Measurements from ENCODE around the gene SLCO3A1. TPM values are rescaled to one million over a fixed set of nuclear protein-coding genes. Genes with fewer than 3 reads are reported as not detected.

Gene SLCO3A1
- total RNA-seq, 1 donor from 2014 or later = 7.7 TPM

DNA sequence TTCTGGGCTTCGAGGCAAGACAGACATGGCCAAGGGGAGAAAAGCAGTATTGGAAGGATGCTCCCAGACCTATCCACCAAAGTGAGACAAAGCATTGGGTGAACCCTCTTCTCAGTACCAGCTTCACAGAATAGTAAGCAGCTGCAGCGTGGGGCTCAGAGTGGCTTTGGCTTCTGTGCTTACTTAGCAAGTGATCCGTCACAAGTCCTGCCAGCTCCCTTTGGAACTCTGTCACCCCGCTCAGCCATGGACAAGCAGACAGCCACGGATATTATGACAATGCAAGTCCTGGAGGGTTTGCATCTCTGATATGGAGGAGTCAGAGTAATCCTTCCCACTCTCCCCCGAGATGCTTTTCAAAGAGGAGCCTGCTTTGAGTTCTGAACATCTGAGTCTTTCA is 90.8 kb downstream of the SLCO3A1 start:
- H3K27ac Mint-ChIP-seq = no peak overlapping the region
- no peaks in the 10 kb centered on the region for H3K36me3 Mint-ChIP-seq (ENCODE audit: insufficient read depth)
- H3K27me3 Mint-ChIP-seq = peaks cover 4% of the 10 kb centered on the region
- H3K9me3 Mint-ChIP-seq (ENCODE audit: low read depth) = no peaks in the 10 kb centered on the region
- no peak for DNase-seq (ENCODE audit: low spot score, unreplicated experiment)
- TF ChIP-seq, protein P1, sequence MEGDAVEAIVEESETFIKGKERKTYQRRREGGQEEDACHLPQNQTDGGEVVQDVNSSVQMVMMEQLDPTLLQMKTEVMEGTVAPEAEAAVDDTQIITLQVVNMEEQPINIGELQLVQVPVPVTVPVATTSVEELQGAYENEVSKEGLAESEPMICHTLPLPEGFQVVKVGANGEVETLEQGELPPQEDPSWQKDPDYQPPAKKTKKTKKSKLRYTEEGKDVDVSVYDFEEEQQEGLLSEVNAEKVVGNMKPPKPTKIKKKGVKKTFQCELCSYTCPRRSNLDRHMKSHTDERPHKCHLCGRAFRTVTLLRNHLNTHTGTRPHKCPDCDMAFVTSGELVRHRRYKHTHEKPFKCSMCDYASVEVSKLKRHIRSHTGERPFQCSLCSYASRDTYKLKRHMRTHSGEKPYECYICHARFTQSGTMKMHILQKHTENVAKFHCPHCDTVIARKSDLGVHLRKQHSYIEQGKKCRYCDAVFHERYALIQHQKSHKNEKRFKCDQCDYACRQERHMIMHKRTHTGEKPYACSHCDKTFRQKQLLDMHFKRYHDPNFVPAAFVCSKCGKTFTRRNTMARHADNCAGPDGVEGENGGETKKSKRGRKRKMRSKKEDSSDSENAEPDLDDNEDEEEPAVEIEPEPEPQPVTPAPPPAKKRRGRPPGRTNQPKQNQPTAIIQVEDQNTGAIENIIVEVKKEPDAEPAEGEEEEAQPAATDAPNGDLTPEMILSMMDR (IDR thresholded peaks at IDR 0.05; ENCODE audit: unreplicated experiment) = no peak
- no peak overlapping the region for H3K4me3 Mint-ChIP-seq (ENCODE audit: low read depth)
- peaks cover 26% of the 10 kb centered on the region for H3K4me1 Mint-ChIP-seq (ENCODE audit: low read depth)

GRCh38 chr15:91945385-91945784 is 91.9 kb downstream of the SLCO3A1 start:
- H3K27me3 Mint-ChIP-seq = no peaks in the 10 kb centered on the region
- no peak overlapping the region for H3K27ac Mint-ChIP-seq
- TF ChIP-seq, protein P1 (IDR thresholded peaks at IDR 0.05; ENCODE audit: unreplicated experiment) = no peak
- peaks cover 26% of the 10 kb centered on the region for H3K4me1 Mint-ChIP-seq (ENCODE audit: low read depth)
- no peak overlapping the region for H3K4me3 Mint-ChIP-seq (ENCODE audit: low read depth)
- H3K36me3 Mint-ChIP-seq (ENCODE audit: insufficient read depth) = no peaks in the 10 kb centered on the region
- no peaks in the 10 kb centered on the region for H3K9me3 Mint-ChIP-seq (ENCODE audit: low read depth)
- DNase-seq (ENCODE audit: low spot score, unreplicated experiment) = no peak

DNA sequence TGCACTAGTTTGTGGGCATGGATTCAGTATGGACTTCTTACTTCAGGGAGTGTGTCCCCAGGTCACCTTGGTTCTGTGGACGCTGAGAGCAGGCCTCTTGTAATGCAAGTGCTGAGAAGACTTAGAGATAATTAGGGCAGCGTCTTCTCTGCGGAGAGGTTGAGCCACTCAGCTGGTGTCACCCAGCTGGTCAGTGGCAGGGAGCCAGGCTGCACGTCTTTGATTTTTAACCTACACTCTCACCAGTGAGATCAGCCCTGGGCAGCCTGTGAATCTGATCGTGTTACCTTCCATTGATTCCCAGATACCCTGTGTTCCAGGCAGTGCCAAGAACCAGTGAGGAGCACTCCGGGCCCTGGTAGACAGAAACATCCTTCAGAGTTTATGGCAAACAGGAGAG is 92.6 kb downstream of the SLCO3A1 start:
- DNase-seq (ENCODE audit: low spot score, unreplicated experiment) = no peak
- Mint-ChIP-seq H3K9me3 (ENCODE audit: low read depth) (no peaks in the 10 kb centered on the region), H3K27ac (no peak overlapping the region), H3K4me1 (ENCODE audit: low read depth) (peaks cover 19% of the 10 kb centered on the region), H3K4me3 (ENCODE audit: low read depth) (no peak overlapping the region), H3K36me3 (ENCODE audit: insufficient read depth) (no peaks in the 10 kb centered on the region), H3K27me3 (no peaks in the 10 kb centered on the region)
- TF ChIP-seq, protein P1 (IDR thresholded peaks at IDR 0.05; ENCODE audit: unreplicated experiment) = no peak

DNA sequence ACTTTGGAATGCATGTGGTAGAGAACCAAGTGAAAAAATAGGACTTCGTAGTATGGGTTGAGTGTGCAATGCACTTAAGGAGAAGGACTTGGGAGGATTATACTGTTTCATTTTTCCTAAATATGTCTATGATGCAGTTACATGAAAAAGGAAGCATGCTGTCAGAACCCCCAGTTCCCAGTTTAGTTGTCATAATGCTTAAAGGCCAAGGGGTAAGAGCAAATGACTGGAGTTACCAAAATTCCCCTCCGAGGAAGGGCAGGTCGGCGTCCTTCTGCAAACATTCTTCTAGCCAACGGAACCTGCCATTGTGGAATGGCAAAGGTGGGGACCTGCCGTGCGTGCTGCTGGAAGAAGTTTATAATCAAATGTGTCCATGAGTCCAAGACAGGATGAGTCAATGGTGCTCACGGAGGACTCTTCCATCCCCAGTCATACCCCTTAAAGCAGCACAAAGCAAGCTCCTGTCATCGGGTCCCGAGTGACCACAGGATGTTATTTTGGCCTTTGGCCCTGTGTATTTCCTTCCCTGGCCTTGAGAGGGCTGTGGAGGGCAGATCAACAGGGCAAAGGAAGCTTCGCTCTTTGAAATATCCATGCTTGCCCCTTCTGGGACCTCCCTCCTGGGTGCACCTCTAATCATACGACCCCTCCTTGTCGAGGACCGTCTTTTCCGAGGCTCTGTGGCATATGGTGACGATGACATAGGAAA is 93.2 kb downstream of the SLCO3A1 start:
- TF ChIP-seq, protein P1 (IDR thresholded peaks at IDR 0.05; ENCODE audit: unreplicated experiment) = no peak
- no peak overlapping the region for H3K4me3 Mint-ChIP-seq (ENCODE audit: low read depth)
- no peak overlapping the region for H3K27ac Mint-ChIP-seq
- DNase-seq (ENCODE audit: low spot score, unreplicated experiment) = no peak
- H3K4me1 Mint-ChIP-seq (ENCODE audit: low read depth) = peaks cover 15% of the 10 kb centered on the region
- no peaks in the 10 kb centered on the region for H3K9me3 Mint-ChIP-seq (ENCODE audit: low read depth)
- no peaks in the 10 kb centered on the region for H3K36me3 Mint-ChIP-seq (ENCODE audit: insufficient read depth)
- no peaks in the 10 kb centered on the region for H3K27me3 Mint-ChIP-seq

DNA sequence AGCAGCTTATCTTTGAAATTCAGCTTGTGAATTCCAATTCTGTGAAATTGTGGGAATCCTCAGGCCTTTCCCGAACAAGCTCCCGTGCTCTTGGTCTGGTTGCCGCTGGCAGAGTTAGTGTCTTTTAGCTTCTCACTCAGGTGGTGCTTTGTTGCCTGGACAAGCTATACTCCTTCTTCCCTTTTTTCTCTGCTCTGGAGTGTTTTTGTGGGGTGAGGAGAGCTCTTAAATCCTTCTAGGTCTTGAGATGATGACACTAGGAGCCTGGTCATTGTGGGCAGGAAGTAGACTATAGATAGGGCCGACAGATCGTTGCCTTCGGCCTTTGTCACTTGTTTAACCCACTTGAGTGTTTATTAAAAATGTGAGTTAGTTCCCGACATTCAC is 93.8 kb downstream of the SLCO3A1 start:
- H3K27me3 Mint-ChIP-seq = no peaks in the 10 kb centered on the region
- H3K9me3 Mint-ChIP-seq (ENCODE audit: low read depth) = no peaks in the 10 kb centered on the region
- peaks cover 15% of the 10 kb centered on the region for H3K4me1 Mint-ChIP-seq (ENCODE audit: low read depth)
- DNase-seq (ENCODE audit: low spot score, unreplicated experiment) = no peak
- no peak overlapping the region for H3K27ac Mint-ChIP-seq
- H3K4me3 Mint-ChIP-seq (ENCODE audit: low read depth) = no peak overlapping the region
- H3K36me3 Mint-ChIP-seq (ENCODE audit: insufficient read depth) = no peaks in the 10 kb centered on the region
- TF ChIP-seq, protein P1 (IDR thresholded peaks at IDR 0.05; ENCODE audit: unreplicated experiment) = no peak

All from progenitor cell of endocrine pancreas (in vitro differentiated cells).